ENCODE data around the gene HEBP1.
A peak's percentile ranks its signal among the peaks of the same experiment; 100 is the strongest.

HEBP1 gene

GRCh38 chr12:12999959-13000615 lies at the start of gene HEBP1:
HEBP1 (minus strand) TSS chr12:13000265; CDS start chr12:13000114, 151 bp downstream.
- Histone ChIP-seq H3K27ac (ENCODE audit: low read length) (peak within 1 kb of the TSS; percentile 83), H3K9me3 (ENCODE audit: control insufficient read depth in 1 of 2, low read length in 2 of 2) (no peaks in the 10 kb centered on the region), H3K4me1 (ENCODE audit: control insufficient read depth in 1 of 2, insufficient read depth in 2 of 2, low read length in 2 of 2) (peaks cover 0 to 24% of the 10 kb centered on the region in 2 donors), H3K36me3 (ENCODE audit: control insufficient read depth in 1 of 2, insufficient read depth in 2 of 2, low read length in 2 of 2) (no peaks in the 10 kb centered on the region), H3K4me3 (ENCODE audit: low read depth in 1 of 2, low read length in 2 of 2) (peak within 1 kb of the TSS; percentile 87 to 88), H3K27me3 (ENCODE audit: low read depth, low read length) (no peaks in the 10 kb centered on the region)

GRCh38 chr12:13049816-13050215 lies 49.8 kb upstream of the HEBP1 start:
- Histone ChIP-seq H3K4me1 (ENCODE audit: control insufficient read depth in 1 of 2, insufficient read depth in 2 of 2, low read length in 2 of 2) (no peaks in the 10 kb centered on the region), H3K27me3 (ENCODE audit: low read depth, low read length) (no peaks in the 10 kb centered on the region), H3K36me3 (ENCODE audit: control insufficient read depth in 1 of 2, insufficient read depth in 2 of 2, low read length in 2 of 2) (no peaks in the 10 kb centered on the region), H3K4me3 (ENCODE audit: low read depth in 1 of 2, low read length in 2 of 2) (no peak overlapping the region), H3K27ac (ENCODE audit: low read length) (no peak overlapping the region), H3K9me3 (ENCODE audit: control insufficient read depth in 1 of 2, low read length in 2 of 2) (no peaks in the 10 kb centered on the region)

- Histone ChIP-seq H3K4me3 (ENCODE audit: low read depth in 1 of 2, low read length in 2 of 2) (no peak overlapping the region), H3K27ac (ENCODE audit: low read length) (no peak overlapping the region), H3K36me3 (ENCODE audit: control insufficient read depth in 1 of 2, insufficient read depth in 2 of 2, low read length in 2 of 2) (no peaks in the 10 kb centered on the region)
Observed at GRCh38 chr12:13046964-13047363, 46.9 kb upstream of the HEBP1 start.

GRCh38 chr12:13045816-13046215 lies 45.8 kb upstream of the HEBP1 start:
- Histone ChIP-seq H3K27me3 (ENCODE audit: low read depth, low read length) (no peaks in the 10 kb centered on the region), H3K4me1 (ENCODE audit: control insufficient read depth in 1 of 2, insufficient read depth in 2 of 2, low read length in 2 of 2) (no peaks in the 10 kb centered on the region), H3K9me3 (ENCODE audit: control insufficient read depth in 1 of 2, low read length in 2 of 2) (no peaks in the 10 kb centered on the region), H3K27ac (ENCODE audit: low read length) (no peak overlapping the region), H3K36me3 (ENCODE audit: control insufficient read depth in 1 of 2, insufficient read depth in 2 of 2, low read length in 2 of 2) (no peaks in the 10 kb centered on the region), H3K4me3 (ENCODE audit: low read depth in 1 of 2, low read length in 2 of 2) (no peak overlapping the region)

More at GRCh38 chr12:13046964-13047363, 46.9 kb upstream of the HEBP1 start:
- no peaks in the 10 kb centered on the region for H3K9me3 ChIP-seq (ENCODE audit: control insufficient read depth in 1 of 2, low read length in 2 of 2)
- H3K27me3 ChIP-seq (ENCODE audit: low read depth, low read length), result no peaks in the 10 kb centered on the region
- H3K4me1 ChIP-seq (ENCODE audit: control insufficient read depth in 1 of 2, insufficient read depth in 2 of 2, low read length in 2 of 2), result no peaks in the 10 kb centered on the region

- H3K27me3 ChIP-seq (ENCODE audit: low read depth, low read length), result no peaks in the 10 kb centered on the region
- no peak overlapping the region for H3K27ac ChIP-seq (ENCODE audit: low read length)
- H3K9me3 ChIP-seq (ENCODE audit: control insufficient read depth in 1 of 2, low read length in 2 of 2), result no peaks in the 10 kb centered on the region
- H3K4me1 ChIP-seq (ENCODE audit: control insufficient read depth in 1 of 2, insufficient read depth in 2 of 2, low read length in 2 of 2), result no peaks in the 10 kb centered on the region
- peak overlapping the region; percentile 76 to 100 for H3K4me3 ChIP-seq (ENCODE audit: low read depth in 1 of 2, low read length in 2 of 2)
- no peaks in the 10 kb centered on the region for H3K36me3 ChIP-seq (ENCODE audit: control insufficient read depth in 1 of 2, insufficient read depth in 2 of 2, low read length in 2 of 2)
Observed at GRCh38 chr12:13044906-13045299, 44.8 kb upstream of the HEBP1 start.

- Histone ChIP-seq H3K9me3 (ENCODE audit: control insufficient read depth in 1 of 2, low read length in 2 of 2) (no peaks in the 10 kb centered on the region), H3K27ac (ENCODE audit: low read length) (no peak within 1 kb of the TSS), H3K36me3 (ENCODE audit: control insufficient read depth in 1 of 2, insufficient read depth in 2 of 2, low read length in 2 of 2) (no peaks in the 10 kb centered on the region), H3K27me3 (ENCODE audit: low read depth, low read length) (no peaks in the 10 kb centered on the region), H3K4me3 (ENCODE audit: low read depth in 1 of 2, low read length in 2 of 2) (peak within 1 kb of the TSS; percentile 76 to 100), H3K4me1 (ENCODE audit: control insufficient read depth in 1 of 2, insufficient read depth in 2 of 2, low read length in 2 of 2) (no peaks in the 10 kb centered on the region)
Observed at GRCh38 chr12:13044002-13044905, 44.2 kb upstream of the HEBP1 start, which contains the start of gene FAM234B. FAM234B (plus strand) TSS chr12:13044381; CDS start chr12:13044404, 23 bp downstream.

GRCh38 chr12:13042666-13043230 lies 42.7 kb upstream of the HEBP1 start:
- H3K4me3 ChIP-seq (ENCODE audit: low read depth in 1 of 2, low read length in 2 of 2), result no peak overlapping the region
- H3K27ac ChIP-seq (ENCODE audit: low read length), result no peak overlapping the region
- no peaks in the 10 kb centered on the region for H3K4me1 ChIP-seq (ENCODE audit: control insufficient read depth in 1 of 2, insufficient read depth in 2 of 2, low read length in 2 of 2)
- H3K9me3 ChIP-seq (ENCODE audit: control insufficient read depth in 1 of 2, low read length in 2 of 2), result no peaks in the 10 kb centered on the region
- H3K27me3 ChIP-seq (ENCODE audit: low read depth, low read length), result no peaks in the 10 kb centered on the region
- no peaks in the 10 kb centered on the region for H3K36me3 ChIP-seq (ENCODE audit: control insufficient read depth in 1 of 2, insufficient read depth in 2 of 2, low read length in 2 of 2)

- no peak overlapping the region for H3K27ac ChIP-seq (ENCODE audit: low read length)
- no peaks in the 10 kb centered on the region for H3K27me3 ChIP-seq (ENCODE audit: low read depth, low read length)
- no peaks in the 10 kb centered on the region for H3K36me3 ChIP-seq (ENCODE audit: control insufficient read depth in 1 of 2, insufficient read depth in 2 of 2, low read length in 2 of 2)
- no peak overlapping the region for H3K4me3 ChIP-seq (ENCODE audit: low read depth in 1 of 2, low read length in 2 of 2)
- H3K4me1 ChIP-seq (ENCODE audit: control insufficient read depth in 1 of 2, insufficient read depth in 2 of 2, low read length in 2 of 2), result no peaks in the 10 kb centered on the region
- no peaks in the 10 kb centered on the region for H3K9me3 ChIP-seq (ENCODE audit: control insufficient read depth in 1 of 2, low read length in 2 of 2)
Observed at GRCh38 chr12:13041224-13041623, 41.2 kb upstream of the HEBP1 start.

- H3K9me3 ChIP-seq (ENCODE audit: control insufficient read depth in 1 of 2, low read length in 2 of 2), result no peaks in the 10 kb centered on the region
- H3K36me3 ChIP-seq (ENCODE audit: control insufficient read depth in 1 of 2, insufficient read depth in 2 of 2, low read length in 2 of 2), result no peaks in the 10 kb centered on the region
- H3K4me3 ChIP-seq (ENCODE audit: low read depth in 1 of 2, low read length in 2 of 2), result no peak overlapping the region
- H3K4me1 ChIP-seq (ENCODE audit: control insufficient read depth in 1 of 2, insufficient read depth in 2 of 2, low read length in 2 of 2), result no peaks in the 10 kb centered on the region
- no peaks in the 10 kb centered on the region for H3K27me3 ChIP-seq (ENCODE audit: low read depth, low read length)
- no peak overlapping the region for H3K27ac ChIP-seq (ENCODE audit: low read length)
Observed at GRCh38 chr12:13039328-13039956, 39.4 kb upstream of the HEBP1 start.

GRCh38 chr12:13038491-13039161 lies 38.6 kb upstream of the HEBP1 start:
- Histone ChIP-seq H3K4me3 (ENCODE audit: low read depth in 1 of 2, low read length in 2 of 2) (no peak overlapping the region), H3K27me3 (ENCODE audit: low read depth, low read length) (no peaks in the 10 kb centered on the region), H3K9me3 (ENCODE audit: control insufficient read depth in 1 of 2, low read length in 2 of 2) (no peaks in the 10 kb centered on the region), H3K27ac (ENCODE audit: low read length) (no peak overlapping the region), H3K4me1 (ENCODE audit: control insufficient read depth in 1 of 2, insufficient read depth in 2 of 2, low read length in 2 of 2) (no peaks in the 10 kb centered on the region), H3K36me3 (ENCODE audit: control insufficient read depth in 1 of 2, insufficient read depth in 2 of 2, low read length in 2 of 2) (no peaks in the 10 kb centered on the region)

All from muscle layer of duodenum (tissue), 2 donors.